Testis (tissue), 2 donors: ENCODE measurements around the gene RFLNA.

Experiments
- CTCF ChIP-seq, 3 experiments: fragments of 450-650 bp in 2 of 3; fragments of 200-600 bp in 1 of 3; sonication (generic) in 1 of 3; IDR thresholded peaks; one replicate each; pipeline ENCODE4 v1.5.1; 2016 to 2019; ENCODE audit warnings: antibody characterized with exemption in 3 of 3, mild to moderate bottlenecking in 2 of 3, moderate library complexity in 1 of 3
- POLR2A ChIP-seq: fragments of 450-650 bp; IDR thresholded peaks from one replicate; pipeline ENCODE4 v1.6.1; 2017; ENCODE audit warnings: antibody characterized with exemption, mild to moderate bottlenecking, moderate library complexity

- TF ChIP-seq CTCF (IDR thresholded peaks at IDR 0.05) = no peak
- no peak for TF ChIP-seq POLR2A
These were observed 49.6 kb downstream of the RFLNA start for GRCh38 chr12:124344526-124344925.
